Body of pancreas (tissue), 4 donors: ENCODE data around the gene NRP2. TPM values are rescaled to one million over a fixed set of nuclear protein-coding genes. Genes with fewer than 3 reads are reported as not detected.
A peak's percentile ranks its signal among the peaks of the same experiment; 100 is the strongest.

Experiments used
- ATAC-seq: fragments of 150-250 bp; one replicate; pipeline ENCODE4 v1.9.1; 2016
- DNase-seq, 4 donors: peaks; one replicate each; pipeline ENCODE4 v3.0.0-alpha.2; 2019
- H3K27ac ChIP-seq, 4 donors: fragments of 200-600 bp; sonication (generic); 1 replicate in 3 of 4; 2 replicates in 1 of 4; pipeline versions ENCODE4 v1.5.1 to v1.6.1; 2016 to 2019; ENCODE audit warnings: mild to moderate bottlenecking in 1 of 4, mixed read lengths in 1 of 4, moderate library complexity in 1 of 4
- H3K27me3 ChIP-seq, 2 donors: fragments of 200-600 bp; sonication (generic); one replicate each; pipeline ENCODE4 v1.6.0; 2016; ENCODE audit warnings: mild to moderate bottlenecking in 1 of 2
- H3K36me3 ChIP-seq, 2 donors: fragments of 200-600 bp; sonication (generic); replicated peaks in 1 of 2; 2 replicates each; pipeline ENCODE4 v1.5.1; 2016; ENCODE audit warnings: low read depth in 2 of 2; ENCODE audit not compliant: insufficient read depth in 1 of 2
- H3K4me1 ChIP-seq: fragments of 200-600 bp; sonication (generic); one replicate; pipeline ENCODE4 v1.6.0; 2016
- H3K4me3 ChIP-seq, 2 donors: fragments of 200-600 bp; sonication (generic); 1 replicate in 1 of 2; 2 replicates in 1 of 2; pipeline ENCODE4 v1.5.1; 2016 to 2019
- H3K9me3 ChIP-seq, 3 donors: fragments of 200-600 bp; sonication (generic); 1 replicate in 2 of 3; 2 replicates in 1 of 3; pipeline ENCODE4 v1.5.1; 2016
- POLR2A ChIP-seq, 3 donors: fragments of 450-650 bp; IDR thresholded peaks; one replicate each; pipeline ENCODE4 v1.6.1; 2016; ENCODE audit warnings: antibody characterized with exemption in 3 of 3, mild to moderate bottlenecking in 2 of 3
- WGBS, 2 donors: methylation state at CpG; one replicate each; pipeline ENCODE4 v1.1.5; 2017; 5-methylcytosine and 5-hydroxymethylcytosine counted together
- intact Hi-C: fragments of 100-400 bp; cut with DNase I; formaldehyde crosslinking; loops from one replicate; pipeline ENCODE4 v1.15.1; 2023
- total RNA-seq, 2 donors: library from RNA; depleted of rRNA; stranded (reverse); fragments of >200 nt; gene quantifications; one replicate each; pipeline ENCODE4 v1.1.0, GENCODE V29; 2016
- TF ChIP-seq, protein P1 (sequence below), 7 experiments: fragments of 450-650 bp in 4 of 7; fragments of 200-600 bp in 3 of 7; sonication (generic) in 3 of 7; IDR thresholded peaks; one replicate each; pipeline ENCODE4 v1.5.1; 2016 to 2019; ENCODE audit warnings: antibody characterized with exemption in 7 of 7

The NRP2 gene, protein sequence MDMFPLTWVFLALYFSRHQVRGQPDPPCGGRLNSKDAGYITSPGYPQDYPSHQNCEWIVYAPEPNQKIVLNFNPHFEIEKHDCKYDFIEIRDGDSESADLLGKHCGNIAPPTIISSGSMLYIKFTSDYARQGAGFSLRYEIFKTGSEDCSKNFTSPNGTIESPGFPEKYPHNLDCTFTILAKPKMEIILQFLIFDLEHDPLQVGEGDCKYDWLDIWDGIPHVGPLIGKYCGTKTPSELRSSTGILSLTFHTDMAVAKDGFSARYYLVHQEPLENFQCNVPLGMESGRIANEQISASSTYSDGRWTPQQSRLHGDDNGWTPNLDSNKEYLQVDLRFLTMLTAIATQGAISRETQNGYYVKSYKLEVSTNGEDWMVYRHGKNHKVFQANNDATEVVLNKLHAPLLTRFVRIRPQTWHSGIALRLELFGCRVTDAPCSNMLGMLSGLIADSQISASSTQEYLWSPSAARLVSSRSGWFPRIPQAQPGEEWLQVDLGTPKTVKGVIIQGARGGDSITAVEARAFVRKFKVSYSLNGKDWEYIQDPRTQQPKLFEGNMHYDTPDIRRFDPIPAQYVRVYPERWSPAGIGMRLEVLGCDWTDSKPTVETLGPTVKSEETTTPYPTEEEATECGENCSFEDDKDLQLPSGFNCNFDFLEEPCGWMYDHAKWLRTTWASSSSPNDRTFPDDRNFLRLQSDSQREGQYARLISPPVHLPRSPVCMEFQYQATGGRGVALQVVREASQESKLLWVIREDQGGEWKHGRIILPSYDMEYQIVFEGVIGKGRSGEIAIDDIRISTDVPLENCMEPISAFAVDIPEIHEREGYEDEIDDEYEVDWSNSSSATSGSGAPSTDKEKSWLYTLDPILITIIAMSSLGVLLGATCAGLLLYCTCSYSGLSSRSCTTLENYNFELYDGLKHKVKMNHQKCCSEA
- 1 to 10 TPM; 5.7 to 7.6 TPM for total RNA-seq

DNA sequence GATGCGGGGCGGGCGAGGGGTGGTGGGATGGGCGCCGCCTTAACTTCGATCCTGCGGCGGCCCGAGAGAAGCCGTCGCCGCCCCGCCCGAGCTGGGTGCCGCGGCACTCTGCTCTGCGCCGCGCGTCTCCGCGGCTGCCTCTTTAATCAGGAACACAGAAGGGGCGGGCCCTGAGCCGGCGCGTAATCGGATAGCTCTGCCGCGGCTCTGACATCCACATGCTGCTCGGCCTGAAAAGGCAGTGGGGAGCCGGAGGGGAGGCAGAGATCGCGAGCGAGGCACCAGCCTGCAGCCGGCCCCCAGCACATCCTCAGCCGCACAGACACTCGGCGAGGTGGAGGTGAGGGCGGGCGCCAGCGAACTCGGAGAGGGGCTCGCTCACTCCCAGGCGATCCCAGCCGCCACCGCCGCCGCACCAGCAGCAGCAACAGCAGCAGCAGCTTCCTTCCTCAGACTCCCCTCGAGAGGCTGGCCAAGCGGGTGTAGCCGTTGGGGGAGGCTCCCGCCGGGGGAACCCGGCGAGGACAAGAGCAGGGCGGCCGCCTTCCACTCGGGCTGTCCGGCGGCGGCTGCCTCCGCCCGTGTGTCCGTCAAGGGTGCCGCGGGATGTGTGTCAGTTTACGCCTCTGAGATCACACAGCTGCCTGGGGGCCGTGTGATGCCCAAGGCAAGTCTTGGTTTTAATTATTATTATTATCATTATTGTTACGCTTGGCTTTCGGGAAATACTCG is at the start of gene NRP2:
Gene NRP2, plus strand, starts transcription at position 263 of the 732 bp plus-strand sequence. CDS start 790 bp downstream, outside the sequence.
- TF ChIP-seq, protein P1, sequence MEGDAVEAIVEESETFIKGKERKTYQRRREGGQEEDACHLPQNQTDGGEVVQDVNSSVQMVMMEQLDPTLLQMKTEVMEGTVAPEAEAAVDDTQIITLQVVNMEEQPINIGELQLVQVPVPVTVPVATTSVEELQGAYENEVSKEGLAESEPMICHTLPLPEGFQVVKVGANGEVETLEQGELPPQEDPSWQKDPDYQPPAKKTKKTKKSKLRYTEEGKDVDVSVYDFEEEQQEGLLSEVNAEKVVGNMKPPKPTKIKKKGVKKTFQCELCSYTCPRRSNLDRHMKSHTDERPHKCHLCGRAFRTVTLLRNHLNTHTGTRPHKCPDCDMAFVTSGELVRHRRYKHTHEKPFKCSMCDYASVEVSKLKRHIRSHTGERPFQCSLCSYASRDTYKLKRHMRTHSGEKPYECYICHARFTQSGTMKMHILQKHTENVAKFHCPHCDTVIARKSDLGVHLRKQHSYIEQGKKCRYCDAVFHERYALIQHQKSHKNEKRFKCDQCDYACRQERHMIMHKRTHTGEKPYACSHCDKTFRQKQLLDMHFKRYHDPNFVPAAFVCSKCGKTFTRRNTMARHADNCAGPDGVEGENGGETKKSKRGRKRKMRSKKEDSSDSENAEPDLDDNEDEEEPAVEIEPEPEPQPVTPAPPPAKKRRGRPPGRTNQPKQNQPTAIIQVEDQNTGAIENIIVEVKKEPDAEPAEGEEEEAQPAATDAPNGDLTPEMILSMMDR (IDR thresholded peaks at IDR 0.05) = peak in 1 of 7 experiments; percentile 5
- peak; percentile 29 to 68 (median 49) for TF ChIP-seq POLR2A (IDR thresholded peaks at IDR 0.05)
- Histone ChIP-seq H3K27ac (peak within 1 kb of the TSS in 2 of 4 donors; percentile 9 to 65), H3K9me3 (no peaks in the 10 kb centered on the region), H3K27me3 (peaks cover 0 to 15% of the 10 kb centered on the region in 2 donors), H3K36me3 (no peaks in the 10 kb centered on the region), H3K4me1 (peaks cover 39% of the 10 kb centered on the region), H3K4me3 (peak within 1 kb of the TSS in 1 of 2 donors; percentile 21)
- ATAC-seq (peak; percentile 64), DNase-seq (peak; percentile 58 to 77 (median 71))
- intact Hi-C loops = loop anchor here (10.0 kb wide), 1 partner anchor 1358 kb away; no protein-coding TSS in a partner anchor
- 0 to 3% methylated on average over 13 to 68 of the region's 71 CpGs for WGBS, 2 donors

DNA sequence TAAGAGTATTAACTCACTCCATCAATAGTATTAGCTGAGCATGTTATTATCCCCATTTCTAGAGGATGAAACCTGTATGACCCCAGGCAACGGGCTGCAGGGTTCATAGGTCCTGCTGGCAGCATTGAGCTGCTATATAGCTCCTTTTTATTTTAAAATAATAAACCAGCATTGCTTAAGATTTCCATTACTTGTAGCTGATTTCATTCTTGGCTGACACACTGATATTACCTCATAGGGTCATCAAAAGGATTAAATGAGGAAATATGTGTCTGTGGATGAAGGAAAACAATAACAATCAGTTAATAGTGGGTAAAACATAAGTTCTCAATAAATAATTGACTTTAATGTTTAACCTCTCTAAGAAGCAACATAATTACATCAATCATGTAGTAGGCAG is 48.3 kb upstream of the NRP2 start:
- no peak for TF ChIP-seq POLR2A (IDR thresholded peaks at IDR 0.05)
- TF ChIP-seq, protein P1 (IDR thresholded peaks at IDR 0.05) = no peak
- intact Hi-C loops = no loop called here
- DNase-seq = no peak
- H3K36me3 ChIP-seq = no peaks in the 10 kb centered on the region
- no peaks in the 10 kb centered on the region for H3K27me3 ChIP-seq
- ATAC-seq = no peak
- no peak overlapping the region for H3K4me3 ChIP-seq
- H3K27ac ChIP-seq = no peak overlapping the region
- H3K4me1 ChIP-seq = no peaks in the 10 kb centered on the region
- no peaks in the 10 kb centered on the region for H3K9me3 ChIP-seq
- 70 to 86% methylated on average over 1 of the region's 1 CpG for WGBS, 2 donors

DNA sequence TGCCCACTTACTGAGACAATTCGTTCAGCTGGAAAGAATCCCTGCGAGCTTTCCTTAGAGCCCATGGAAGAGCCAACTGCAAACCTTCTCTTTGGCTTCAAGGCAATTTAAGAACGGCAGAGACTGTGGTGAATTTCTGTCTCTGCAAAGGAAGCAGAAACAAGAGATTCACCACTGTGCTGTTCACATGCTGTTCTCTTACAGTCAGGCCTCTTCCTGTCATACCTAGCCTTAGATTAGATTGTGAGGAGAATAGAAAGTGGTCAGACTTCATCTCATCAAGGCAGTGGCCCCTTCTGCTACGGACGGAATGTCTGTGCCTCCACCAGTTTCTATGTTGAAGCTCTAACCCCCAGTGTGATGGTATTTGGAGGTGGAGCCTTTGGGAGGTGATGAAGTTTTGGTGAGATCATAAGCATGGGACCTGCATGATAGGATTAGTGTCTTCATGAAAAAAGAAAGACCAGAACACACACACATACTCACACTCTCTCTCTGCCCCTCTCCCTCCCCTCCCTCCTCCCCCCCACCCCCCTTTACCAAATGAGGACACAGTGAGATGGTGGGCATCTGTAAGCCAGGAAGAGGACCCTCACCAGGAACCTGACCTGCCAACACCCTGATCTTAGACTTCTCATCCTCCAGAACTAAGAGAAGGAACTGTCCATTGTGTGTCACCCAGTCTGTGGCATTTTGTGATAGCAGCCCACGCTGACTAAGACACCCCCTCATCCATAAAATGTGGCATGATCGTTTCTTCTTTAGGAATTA is 45.6 kb upstream of the NRP2 start:
- WGBS, 2 donors = 66 to 75% methylated on average over 7 of the region's 7 CpGs
- DNase-seq = no peak
- TF ChIP-seq POLR2A (IDR thresholded peaks at IDR 0.05) = no peak
- TF ChIP-seq, protein P1 (IDR thresholded peaks at IDR 0.05) = no peak
- Histone ChIP-seq H3K4me3 (no peak overlapping the region), H3K36me3 (no peaks in the 10 kb centered on the region), H3K27me3 (no peaks in the 10 kb centered on the region), H3K27ac (no peak overlapping the region), H3K9me3 (no peaks in the 10 kb centered on the region), H3K4me1 (no peaks in the 10 kb centered on the region)
- intact Hi-C loops = no loop called here
- no peak for ATAC-seq

DNA sequence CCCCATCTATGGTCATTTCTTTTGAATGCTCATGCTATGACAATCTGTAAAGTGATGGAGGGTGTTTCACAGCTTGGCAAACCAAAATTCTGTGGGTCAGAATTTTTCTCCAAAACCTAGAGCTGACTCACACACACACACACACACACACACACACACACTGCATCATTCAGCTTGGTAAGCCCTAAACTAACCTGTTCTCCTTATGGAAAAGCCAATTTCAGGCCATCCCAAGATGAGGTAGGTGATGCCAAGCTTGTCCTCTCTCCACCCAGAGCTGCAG is 45.0 kb upstream of the NRP2 start:
- DNase-seq (no peak), ATAC-seq (no peak)
- no peaks in the 10 kb centered on the region for H3K27me3 ChIP-seq
- H3K4me3 ChIP-seq = no peak overlapping the region
- H3K9me3 ChIP-seq = no peaks in the 10 kb centered on the region
- H3K27ac ChIP-seq = no peak overlapping the region
- no peaks in the 10 kb centered on the region for H3K36me3 ChIP-seq
- intact Hi-C loops = no loop called here
- H3K4me1 ChIP-seq = no peaks in the 10 kb centered on the region
- TF ChIP-seq, protein P1 (IDR thresholded peaks at IDR 0.05) = no peak
- TF ChIP-seq POLR2A (IDR thresholded peaks at IDR 0.05) = no peak
